Suppressor macrophage (primary cell): Measurements from ENCODE around the gene TSPOAP1.

ENCODE experiments used
- DNase-seq, 4 experiments: peaks; one replicate each; pipeline ENCODE4 v3.0.0-alpha.2; 2020 to 2022

The TSPOAP1 gene

DNA sequence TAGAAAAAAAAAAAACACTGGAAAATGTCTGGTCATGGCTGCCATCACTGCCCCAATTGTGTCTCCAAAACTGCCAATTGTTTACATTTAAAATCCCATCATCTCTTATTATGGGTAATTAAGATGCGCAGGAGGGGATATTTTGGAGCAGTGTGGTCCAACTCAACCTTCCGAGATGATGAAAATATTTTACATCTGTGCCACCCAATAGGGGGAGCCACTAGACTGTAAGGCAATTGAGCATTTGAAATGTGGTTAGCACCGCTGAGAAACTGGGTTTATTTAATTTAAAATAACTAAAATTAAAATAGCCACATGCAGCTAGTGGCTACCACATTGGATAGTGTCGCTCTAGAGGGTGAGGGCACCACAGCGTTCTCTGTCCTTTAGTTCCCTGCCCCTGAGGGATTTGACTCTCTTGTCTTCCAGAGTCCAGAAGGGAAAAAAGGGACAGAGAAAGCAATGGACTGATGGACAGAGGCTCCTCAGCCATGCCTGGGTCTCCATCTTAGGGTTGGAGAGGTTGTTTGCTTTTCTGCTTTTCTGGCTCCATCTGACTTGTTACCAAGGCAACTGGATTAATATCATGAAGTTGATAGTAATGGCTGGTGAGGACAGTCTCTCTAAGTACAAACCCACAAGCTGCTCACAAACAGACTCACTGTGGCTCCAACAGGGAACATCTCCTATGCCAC lies 51.3 kb downstream of the TSPOAP1 start:
- peak; percentile 66 to 79 (median 68) for DNase-seq

DNA sequence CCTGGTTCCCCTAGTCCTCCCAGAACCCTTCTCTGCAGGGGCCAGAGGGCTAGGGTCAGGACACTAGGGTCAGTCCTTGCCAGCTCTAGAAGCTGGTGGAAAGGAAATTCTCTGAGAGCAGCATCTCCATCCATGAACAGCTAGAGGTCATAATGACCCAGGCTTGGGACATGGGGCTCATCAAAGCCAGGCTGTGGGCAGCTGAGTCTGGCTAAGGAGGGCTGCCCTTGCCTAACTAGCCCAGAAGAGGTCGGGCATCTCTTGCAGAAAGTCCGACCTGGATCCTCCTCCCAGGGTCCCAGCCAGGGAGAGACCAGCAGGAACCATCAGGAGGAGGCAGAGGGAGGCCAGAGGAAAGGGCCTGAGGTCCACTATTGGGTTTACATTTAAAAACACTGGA lies 52.2 kb downstream of the TSPOAP1 start:
- DNase-seq = no peak

DNA sequence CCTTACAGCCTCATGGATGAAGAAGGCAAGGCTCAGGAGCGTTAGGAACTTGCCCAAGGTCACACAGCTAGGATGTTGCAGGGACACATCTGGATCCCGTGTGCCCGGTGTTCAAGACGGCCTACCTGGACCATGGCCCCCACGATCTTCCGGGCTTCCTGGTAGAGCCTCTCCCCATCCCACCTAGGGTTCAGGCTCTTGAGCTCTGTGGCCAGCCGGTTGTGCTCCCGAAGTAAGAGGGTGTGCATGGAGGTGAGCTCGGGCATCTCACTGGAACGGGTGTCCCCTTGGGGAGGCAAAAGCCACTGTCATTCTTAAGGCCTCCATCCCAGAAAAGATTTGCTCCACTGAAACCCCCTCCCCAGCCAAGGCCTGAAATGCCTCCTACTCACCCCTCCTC lies 53.2 kb downstream of the TSPOAP1 start:
- no peak for DNase-seq

DNA sequence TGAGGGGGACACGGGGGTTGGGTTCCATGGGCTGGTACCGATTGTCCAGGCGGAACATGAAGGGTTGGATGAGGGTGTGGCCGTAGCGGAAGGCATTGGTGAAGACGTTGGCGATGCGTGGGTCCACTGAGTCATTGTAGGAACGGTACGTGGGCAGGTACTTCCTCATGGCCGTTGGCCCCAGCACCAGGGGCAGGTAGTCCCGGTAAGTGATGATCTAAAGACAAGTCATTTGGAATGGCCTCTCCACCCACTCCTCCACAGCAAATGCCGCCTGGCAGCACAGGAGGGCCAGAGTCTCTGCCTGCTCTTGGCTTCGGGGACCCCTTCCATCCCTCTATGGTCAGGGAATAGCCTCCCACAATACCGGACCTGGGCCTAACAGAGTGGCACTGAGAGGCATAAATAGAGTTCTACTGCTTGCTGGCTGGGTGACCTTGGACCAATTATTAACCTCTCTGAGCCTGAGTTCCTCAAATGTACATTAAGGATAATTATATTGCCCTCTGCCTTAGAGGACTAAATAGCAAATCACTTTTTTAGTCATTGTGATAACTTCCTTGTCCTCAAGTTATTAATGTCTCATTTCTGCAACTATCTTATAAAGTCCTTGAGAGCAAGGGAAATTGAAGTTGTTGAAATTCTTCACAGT lies 55.0 kb downstream of the TSPOAP1 start:
- DNase-seq = peak; percentile 41 to 69 (median 64)

DNA sequence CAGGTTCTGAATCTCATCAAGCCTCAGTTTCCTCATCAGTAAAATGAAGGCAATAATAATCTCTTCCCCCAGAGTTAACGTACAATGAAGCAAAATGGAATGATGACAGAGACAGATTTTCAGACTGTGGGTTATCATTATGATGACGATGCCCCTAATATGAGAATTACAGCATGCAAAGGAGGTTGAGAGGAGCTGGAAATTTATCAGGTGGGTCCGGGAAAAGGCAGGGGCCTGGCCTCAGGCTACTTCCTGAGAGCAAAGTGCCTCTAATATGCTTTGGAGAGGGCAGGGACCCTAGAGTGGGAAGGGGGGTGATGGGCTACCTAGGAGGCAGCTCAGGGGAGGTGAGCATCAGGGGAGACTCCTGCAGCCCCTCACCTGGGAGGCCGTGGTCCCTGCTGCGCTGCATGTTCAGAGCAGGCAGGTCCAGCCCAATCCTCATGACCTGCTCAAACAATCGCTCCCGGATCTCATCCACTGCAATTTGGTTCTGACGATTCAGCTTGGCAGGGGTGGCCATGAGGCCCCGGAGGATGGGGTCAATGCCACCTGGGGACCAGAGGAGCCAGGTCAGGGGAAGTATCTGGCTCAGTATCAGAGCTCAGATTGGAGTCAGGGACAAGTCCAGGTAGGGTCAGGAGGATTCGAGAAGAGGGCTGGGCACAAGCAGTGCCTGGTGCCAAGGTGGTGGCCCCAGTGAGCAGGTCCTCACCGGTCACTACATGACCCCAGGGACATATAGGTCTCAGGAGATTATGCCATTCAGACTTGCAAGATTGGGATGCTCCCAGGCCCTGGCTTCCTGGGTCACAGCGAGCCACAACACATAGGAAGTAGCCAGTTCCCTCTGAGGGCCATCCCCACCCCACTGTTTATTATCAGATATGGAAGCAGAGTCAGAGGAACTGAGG lies 56.0 kb downstream of the TSPOAP1 start:
- DNase-seq = peak in 2 of 4 experiments; percentile 43 to 46

DNA sequence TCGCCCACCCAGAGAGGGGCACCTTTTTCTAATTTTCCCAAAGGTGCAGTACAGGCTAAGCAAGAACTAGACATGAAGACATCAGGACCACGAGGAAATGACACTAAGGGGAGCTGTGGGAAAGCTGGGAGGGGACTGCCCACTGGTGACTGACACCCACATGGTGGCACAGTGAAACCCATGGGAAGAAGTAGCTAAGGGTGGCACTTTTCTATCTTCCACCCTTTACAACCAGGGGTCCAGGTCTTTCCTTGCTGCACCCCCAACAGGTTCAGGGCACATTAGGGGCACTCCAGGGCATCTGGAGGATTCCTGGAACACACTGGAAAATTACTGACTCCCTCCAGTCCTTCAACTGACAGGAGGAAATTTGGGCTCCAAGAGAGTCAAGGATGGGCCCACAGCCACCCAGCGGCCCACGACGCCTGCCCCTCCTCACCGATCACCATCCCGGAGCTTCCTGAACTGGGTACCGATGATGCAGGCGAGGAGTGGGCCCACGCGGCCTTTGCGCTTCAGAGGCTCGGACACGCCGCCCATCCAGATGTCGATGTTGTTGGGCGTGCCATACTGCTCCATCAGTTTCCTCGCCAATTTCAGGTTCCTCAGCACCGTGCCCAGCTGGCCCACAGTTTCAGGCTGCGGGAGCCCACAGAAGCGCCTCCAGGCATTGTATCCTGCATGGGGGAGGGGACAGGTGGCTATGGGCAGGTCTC lies 57.2 kb downstream of the TSPOAP1 start:
- DNase-seq = no peak

DNA sequence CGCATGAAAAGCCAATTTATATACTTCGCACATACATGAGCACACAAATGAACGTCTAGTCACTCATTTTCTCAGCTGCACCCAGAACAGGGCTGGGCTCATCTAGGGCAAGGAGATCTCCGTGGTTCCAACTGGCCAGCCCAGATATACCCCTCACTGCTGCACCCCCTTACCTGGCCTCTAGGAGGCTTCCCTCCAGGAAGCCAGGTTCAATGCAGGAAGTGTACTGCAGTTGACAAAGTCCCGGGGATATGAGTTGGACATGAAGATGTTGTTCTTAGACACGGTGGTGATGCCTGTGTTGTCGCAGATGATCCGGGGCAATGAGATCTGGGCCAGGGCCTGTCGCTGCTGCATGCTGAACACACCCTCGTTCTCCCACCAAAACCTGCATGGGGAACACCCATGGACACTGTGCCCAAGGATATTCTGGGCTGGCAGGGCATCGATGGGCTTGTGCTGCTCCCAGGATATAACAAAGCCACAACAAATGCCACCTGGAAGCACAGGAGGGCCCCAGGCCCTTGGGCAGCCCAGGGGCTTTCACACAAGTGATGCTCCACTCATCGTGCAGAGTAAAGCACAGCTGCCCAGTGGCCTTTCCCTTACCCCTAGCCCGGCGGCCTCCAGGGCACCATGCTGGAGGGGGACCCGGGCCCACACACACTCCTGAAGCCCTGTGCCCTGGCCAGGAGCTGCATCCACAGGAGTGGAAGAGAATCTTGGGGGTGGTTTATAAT lies 57.9 kb downstream of the TSPOAP1 start:
- no peak for DNase-seq

DNA sequence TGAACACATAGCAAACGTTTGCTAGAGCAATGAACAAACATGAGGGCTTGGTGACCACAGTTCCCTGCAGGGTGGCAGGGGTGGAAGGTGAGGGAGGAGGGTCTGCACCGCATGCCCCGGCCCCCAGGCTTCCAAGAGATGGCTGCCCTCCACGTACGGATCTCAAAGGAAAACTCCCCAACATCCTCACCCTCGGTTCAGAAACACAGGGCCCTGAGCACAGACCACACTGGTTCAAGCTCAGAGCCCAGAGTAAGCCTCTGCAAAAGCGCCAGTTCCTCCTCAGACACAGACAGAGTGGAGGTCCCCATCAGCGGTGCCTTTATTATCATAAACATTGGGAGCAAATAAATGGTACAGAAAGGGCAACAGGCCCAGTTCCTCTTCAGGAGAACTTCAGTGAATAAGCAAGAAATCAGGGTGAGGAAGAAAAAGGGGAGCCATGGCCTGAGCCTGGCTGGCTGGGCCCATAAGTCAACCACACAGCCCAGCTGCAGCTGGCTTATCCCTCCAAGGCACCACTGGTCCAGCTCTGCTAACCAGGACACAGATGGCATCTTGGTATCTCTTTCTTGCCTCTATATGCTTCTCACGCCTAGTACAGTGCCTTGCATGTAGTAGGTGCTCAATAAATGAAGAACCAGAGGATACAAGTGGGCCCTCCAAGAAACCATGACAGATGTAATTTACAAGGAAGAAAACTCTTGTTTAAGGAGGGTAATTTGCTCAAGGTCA lies 58.9 kb downstream of the TSPOAP1 start:
- no peak for DNase-seq

DNA sequence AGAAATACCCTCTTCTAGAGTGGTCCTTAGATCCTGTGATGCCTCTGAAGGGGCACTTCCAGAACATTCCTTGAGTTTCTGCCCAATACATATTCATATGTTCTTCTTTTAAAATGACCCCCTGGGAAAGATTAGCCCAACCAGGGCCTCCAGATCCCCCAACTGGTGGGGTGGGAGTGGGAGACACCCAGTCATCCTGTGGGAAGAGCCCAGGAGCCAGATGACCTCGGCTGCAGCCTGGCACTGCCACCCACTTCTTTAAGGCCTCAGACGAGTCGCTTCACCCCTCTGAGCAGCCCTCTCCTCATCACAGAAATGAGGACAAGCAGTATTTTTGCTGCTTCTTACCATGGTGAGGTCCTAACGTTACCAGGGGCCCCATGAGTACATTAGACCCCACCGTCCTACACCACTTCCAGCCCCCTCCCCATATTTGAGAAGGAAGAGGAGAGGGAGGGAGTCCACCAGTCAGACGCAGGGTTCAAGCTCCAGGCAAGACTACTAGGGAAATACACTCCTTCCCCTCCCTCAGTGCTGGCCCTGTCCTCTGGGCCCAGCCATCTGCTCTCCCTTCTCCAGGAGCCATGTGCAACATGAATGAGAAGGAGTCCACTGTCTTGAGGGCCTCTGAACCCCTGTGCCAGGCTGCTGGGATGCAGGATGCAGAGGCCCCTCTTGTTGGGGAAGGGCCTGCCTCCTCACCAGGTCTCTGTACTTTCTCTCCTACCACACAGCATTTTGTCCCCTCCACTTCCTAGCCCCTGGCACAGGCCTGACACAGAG lies 59.6 kb downstream of the TSPOAP1 start:
- DNase-seq = no peak

DNA sequence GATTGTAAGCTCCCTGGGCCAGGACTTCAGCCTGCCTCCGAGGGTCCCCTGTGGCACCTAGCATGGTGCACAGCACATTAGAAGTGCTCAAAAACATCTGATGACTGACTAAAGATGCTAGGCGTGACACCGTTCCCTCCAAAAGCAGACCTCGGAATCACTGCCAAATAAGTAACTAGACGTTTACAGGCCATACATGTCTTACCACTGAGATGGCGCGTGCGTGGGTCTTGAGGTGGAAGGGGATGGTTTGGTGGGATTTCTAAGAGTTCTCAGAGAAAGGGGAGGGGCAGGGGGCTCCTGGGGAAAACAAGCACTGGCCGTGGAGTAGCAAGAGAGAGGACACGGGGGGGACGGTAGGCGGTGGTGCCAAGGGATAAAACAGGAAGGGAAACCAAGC lies 60.3 kb downstream of the TSPOAP1 start:
- DNase-seq = no peak

DNA sequence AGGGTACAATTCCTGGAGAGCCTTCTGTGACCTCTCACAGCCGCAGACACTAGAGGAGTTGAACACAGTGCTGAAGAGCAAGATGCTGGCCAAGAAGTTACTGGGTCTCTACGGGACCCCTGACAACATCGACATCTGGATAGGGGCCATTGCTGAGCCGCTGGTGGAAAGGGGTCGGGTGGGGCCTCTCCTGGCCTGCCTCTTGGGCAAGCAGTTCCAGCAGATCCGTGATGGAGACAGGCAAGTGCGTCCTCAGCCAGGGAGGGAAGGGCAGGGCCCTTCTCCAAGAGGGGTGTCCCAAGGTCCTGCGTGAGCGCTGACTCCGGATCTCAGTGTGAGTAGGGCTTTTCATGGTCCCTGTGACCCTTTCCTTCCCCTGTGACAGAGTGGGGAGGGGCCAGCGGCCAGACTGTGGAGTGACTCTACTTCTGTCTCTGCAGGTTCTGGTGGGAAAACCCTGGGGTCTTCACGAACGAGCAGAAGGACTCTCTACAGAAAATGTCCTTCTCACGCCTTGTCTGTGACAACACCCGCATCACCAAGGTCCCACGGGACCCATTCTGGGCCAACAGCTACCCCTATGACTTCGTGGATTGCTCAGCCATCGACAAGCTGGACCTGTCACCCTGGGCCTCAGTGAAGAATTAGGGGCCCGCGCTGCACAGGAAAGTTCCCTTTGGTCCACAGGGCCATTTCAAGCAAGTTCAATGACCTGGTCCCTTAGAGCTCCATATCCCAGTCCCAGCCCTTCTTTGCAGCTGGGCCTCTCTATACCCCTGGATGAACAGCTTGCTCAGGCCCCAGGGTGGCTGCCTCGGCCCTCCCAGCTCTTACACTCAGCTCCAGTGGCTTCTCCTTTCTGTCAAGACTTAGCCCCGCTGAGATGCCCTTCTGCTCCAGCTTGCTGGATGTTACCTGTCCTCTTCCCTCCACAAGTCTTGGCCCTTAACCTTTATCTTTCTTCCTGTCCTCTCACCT lies 61.0 kb downstream of the TSPOAP1 start:
- DNase-seq = no peak

DNA sequence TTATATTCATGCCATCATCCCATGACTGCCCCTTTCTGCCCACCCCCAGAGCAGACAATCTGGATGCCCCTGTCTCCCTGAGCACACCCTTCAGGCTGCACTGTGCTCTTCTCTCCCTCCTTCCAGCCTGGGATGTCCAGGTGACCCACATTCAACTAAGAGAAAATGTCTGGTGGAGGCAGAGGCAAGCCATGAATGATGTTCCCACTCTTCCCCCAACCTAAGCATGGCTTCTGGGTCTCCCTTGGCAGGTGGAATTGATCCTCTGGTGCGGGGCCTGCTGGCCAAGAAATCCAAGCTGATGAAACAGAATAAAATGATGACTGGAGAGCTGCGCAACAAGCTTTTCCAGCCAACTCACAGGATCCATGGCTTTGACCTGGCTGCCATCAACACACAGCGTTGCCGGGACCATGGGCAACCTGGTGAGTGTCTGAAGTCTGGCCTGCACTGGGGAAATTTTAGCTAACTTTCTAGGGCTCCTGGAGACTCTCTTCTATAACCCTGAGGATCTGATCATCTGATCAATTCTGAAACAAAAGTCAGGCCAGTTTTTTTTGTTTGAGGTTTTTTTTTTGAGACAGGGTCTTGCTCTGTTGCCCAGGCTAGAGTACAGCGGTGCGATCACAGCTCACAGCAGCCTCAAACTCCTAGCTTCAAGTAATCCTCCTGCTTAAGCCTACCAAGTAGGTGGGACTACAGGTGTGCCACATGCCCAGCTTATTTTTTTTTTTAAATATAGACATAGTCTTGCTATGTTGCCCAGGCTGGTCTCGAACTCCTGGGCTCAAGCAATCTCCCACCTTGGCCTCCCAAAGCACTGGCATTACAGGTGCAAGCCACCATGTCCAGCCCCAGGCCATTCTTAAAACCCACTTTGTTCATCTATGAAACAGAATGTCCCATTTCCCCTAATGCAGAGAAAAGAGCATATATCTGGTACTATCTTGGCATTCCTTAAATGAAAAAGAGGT lies 62.4 kb downstream of the TSPOAP1 start:
- DNase-seq = no peak

DNA sequence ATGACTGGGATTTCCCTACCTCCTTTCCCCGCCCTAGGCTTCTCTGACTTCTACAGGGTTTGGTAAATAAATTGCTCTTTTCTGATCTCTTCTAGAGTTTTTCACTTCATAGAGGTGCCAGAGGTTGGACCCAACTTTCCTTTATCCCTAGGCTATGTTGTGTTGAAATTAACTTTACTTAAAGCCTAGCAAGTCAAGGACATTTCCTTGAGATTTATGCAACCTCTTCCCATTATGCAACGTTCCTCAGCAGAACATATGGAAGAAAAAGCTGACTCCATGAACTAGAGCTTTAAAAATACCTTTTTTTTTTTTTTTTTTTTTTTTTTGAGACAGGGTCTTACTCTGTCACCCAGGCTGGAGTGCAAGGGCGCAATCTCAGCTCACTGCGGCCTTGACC lies 63.3 kb downstream of the TSPOAP1 start:
- DNase-seq = peak in 2 of 4 experiments; percentile 32 to 52

DNA sequence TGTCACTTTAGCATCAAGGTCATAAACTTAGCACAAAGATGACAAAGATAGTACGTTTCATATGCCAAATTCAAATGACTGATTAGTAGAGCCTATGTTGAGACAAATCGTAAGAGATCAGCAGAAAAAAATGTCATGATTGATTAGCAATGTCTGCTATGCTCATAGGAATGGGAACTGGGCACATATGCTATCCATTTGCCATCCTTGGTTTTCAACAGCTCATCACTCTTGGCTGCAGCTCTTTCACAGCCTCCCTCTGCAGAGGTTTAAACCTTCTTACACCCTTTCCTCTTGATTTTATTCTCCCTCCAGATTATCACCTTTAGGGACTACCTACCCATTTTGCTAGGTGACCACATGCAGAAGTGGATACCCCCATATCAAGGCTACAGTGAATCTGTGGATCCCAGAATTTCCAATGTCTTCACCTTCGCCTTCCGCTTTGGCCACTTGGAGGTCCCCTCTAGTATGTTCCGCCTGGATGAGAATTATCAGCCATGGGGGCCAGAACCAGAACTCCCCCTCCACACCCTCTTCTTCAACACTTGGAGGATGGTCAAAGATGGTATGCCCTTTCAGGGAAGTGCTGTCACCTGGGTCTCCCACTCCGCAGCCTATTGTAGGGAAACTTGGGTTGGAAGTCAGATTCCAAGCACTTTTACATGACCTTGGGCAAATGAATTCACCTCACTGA lies 64.0 kb downstream of the TSPOAP1 start:
- DNase-seq = no peak

DNA sequence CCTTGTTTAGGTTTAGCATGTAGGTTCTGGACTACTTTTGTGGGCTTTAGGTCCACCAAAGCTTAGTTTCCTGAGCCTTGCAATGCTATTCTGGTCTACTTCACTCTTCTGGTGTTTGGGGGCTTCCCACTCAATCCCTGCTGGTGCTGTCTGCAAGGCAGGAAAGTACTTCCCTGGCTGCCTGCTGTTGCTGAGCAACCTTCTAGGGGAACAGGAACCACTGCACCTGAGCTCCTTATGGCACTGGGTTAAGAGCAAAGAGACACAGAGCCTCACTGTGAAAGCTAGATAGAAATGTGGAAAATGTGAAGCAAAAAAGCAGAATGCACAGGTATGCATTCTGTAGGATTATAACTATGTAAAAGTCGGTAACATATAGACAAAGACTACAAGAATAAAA lies 64.8 kb downstream of the TSPOAP1 start:
- no peak for DNase-seq

DNA sequence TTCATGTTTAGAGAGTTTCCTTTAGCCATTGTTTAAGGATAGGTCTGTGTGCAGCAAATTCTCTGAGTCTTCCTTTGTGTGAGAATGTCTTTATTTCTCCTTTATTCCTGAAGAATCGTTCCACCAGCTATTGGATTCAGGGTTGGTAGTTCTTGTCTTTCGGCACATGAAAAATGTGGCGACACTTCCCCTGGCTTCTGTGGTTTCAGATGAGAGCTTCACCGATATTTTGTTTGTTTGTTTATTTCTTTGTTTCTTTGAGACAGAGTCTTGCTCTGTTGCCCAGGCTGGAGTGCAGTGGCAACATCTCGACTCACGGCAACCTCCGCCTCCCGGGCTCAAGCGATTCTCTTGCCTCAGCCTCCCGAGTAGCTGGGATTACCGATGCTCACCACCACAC lies 66.4 kb downstream of the TSPOAP1 start:
- DNase-seq = no peak

DNA sequence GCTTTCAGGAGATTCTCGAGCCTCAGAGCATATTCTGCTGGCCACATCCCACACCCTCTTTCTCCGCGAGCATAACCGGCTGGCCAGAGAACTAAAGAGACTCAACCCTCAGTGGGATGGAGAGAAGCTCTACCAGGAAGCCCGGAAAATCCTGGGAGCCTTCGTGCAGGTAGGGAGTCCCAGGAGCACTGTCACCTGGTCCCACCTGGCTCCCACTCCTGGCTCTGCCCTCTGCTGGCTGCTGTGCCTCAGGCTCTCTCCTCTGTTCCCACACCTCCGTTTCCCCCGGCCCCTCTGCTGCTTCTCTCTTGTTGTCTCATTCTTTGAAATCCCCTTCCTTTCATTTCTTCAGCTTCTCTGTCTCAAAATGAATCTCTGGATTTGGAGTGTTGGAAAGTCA lies 73.8 kb downstream of the TSPOAP1 start:
- DNase-seq = no peak
